Neural crest cell (in vitro differentiated cells): Measurements from ENCODE around the gene ATG3. TPM values are rescaled to one million over a fixed set of nuclear protein-coding genes. Genes with fewer than 3 reads are reported as not detected.
A peak's percentile ranks its signal among the peaks of the same experiment; 100 is the strongest.

Source experiments
- DNase-seq: peaks from one replicate; pipeline ENCODE4 v3.0.0; 2021; ENCODE audit warnings: low read depth, mixed read lengths, low spot score
- H3K27ac Mint-ChIP-seq: one replicate; pipeline ENCODE4 v1.8.0; 2021; ENCODE audit warnings: mild to moderate bottlenecking, mixed read lengths; ENCODE audit not compliant: unreplicated experiment
- H3K27me3 Mint-ChIP-seq: 2 replicates; pipeline ENCODE4 v1.8.0; 2021; ENCODE audit warnings: low read depth, mild to moderate bottlenecking, mixed read lengths
- H3K36me3 Mint-ChIP-seq: 2 replicates; pipeline ENCODE4 v1.8.0; 2021; ENCODE audit warnings: low read depth, mild to moderate bottlenecking, mixed read lengths
- H3K4me1 Mint-ChIP-seq: 2 replicates; pipeline ENCODE4 v1.8.0; 2021; ENCODE audit warnings: mixed read lengths
- H3K4me3 Mint-ChIP-seq: one replicate; pipeline ENCODE4 v1.8.0; 2021; ENCODE audit warnings: mild to moderate bottlenecking, mixed read lengths
- H3K9me3 Mint-ChIP-seq: 2 replicates; pipeline ENCODE4 v1.8.0; 2021; ENCODE audit warnings: mixed read lengths
- CTCF ChIP-seq: fragments of 200-600 bp; sonication (generic); conservative IDR thresholded peaks from 2 replicates; pipeline ENCODE4 v1.5.0; 2021; ENCODE audit warnings: antibody characterized with exemption, mild to moderate bottlenecking
- total RNA-seq: library from RNA; stranded (reverse); gene quantifications from 2 replicates; pipeline ENCODE4 v1.2.1, GENCODE V29; 2021

ATG3 gene
- total RNA-seq, 1 donor from 2014 or later: 46.1 TPM

- TF ChIP-seq CTCF: no peak
- H3K9me3 Mint-ChIP-seq: peaks cover 21% of the 10 kb centered on the region
- no peaks in the 10 kb centered on the region for H3K27me3 Mint-ChIP-seq
- H3K4me3 Mint-ChIP-seq: no peak overlapping the region
- peaks cover 9% of the 10 kb centered on the region for H3K4me1 Mint-ChIP-seq
- H3K27ac Mint-ChIP-seq: no peak overlapping the region
- DNase-seq: no peak
- peaks cover 7% of the 10 kb centered on the region for H3K36me3 Mint-ChIP-seq
These were observed 55.9 kb downstream of the ATG3 start for GRCh38 chr3:112505907-112506306.

GRCh38 chr3:112504123-112504522 lies 57.6 kb downstream of the ATG3 start:
- Mint-ChIP-seq H3K4me3 (no peak overlapping the region), H3K36me3 (peaks cover 7% of the 10 kb centered on the region), H3K27me3 (no peaks in the 10 kb centered on the region), H3K4me1 (peaks cover 26% of the 10 kb centered on the region), H3K27ac (no peak overlapping the region), H3K9me3 (peaks cover 19% of the 10 kb centered on the region)
- no peak for DNase-seq
- no peak for TF ChIP-seq CTCF

DNA sequence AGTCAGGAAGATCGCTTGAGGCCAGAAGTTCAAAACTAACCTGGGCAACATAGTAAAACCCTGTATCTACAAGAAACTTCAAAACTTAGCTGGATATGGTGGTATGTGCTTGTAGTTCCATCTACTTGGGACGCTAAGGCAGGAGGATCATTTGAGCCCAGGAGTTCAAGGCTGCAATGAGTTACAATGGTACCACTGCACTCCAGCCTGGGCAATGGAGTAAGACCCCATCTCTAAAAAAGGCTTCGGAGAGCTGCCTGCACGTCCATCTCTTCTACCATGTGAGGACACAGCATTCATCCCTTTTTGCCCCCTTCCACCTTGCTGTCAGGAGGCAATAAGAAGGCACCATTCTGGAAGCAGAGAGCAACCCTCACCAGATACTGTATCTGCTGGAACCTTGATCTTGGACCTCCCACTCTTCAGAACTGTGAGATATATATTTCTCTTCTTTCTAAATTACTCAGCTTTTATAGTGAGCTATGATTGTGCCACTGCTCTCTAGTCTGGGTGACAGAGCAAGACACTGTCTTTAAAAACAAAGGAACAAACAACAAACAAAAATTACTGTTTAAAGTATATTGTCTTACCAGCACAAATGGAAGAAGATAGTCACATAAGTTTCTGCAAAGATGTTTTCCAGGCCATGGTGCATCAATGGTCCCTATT lies 58.3 kb downstream of the ATG3 start:
- DNase-seq: no peak
- H3K36me3 Mint-ChIP-seq: peaks cover 7% of the 10 kb centered on the region

DNA sequence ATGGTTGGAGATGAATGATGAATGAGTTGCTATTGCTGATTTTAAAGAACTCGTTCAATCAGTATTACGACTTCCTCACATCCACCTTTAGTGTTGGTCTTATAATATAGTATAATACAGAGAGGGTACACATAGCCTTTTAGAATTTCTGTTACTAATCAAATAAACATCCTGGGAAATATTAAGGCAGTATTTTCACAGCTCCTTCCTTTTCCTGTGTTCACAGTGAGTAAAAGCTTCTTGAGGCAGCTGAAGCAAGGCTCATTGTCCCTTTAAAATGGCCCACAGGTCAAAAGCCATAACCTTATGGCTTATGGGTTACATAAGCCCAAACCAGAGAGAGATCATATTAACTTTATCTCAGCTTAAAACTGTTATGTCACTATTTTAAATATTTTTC lies 61.1 kb downstream of the ATG3 start:
- H3K4me1 Mint-ChIP-seq: peaks cover 40% of the 10 kb centered on the region
- TF ChIP-seq CTCF: no peak
- no peaks in the 10 kb centered on the region for H3K27me3 Mint-ChIP-seq
- no peak for DNase-seq
- H3K4me3 Mint-ChIP-seq: peak overlapping the region; percentile 29
- H3K27ac Mint-ChIP-seq: peak overlapping the region; percentile 54
- H3K36me3 Mint-ChIP-seq: no peaks in the 10 kb centered on the region
- peaks cover 12% of the 10 kb centered on the region for H3K9me3 Mint-ChIP-seq

More for the DNA sequence above, 58.3 kb downstream of the ATG3 start:
- Mint-ChIP-seq H3K27ac (peak overlapping the region; percentile 44), H3K4me1 (peaks cover 33% of the 10 kb centered on the region), H3K9me3 (peaks cover 19% of the 10 kb centered on the region), H3K4me3 (no peak overlapping the region), H3K27me3 (no peaks in the 10 kb centered on the region)
- no peak for TF ChIP-seq CTCF

DNA sequence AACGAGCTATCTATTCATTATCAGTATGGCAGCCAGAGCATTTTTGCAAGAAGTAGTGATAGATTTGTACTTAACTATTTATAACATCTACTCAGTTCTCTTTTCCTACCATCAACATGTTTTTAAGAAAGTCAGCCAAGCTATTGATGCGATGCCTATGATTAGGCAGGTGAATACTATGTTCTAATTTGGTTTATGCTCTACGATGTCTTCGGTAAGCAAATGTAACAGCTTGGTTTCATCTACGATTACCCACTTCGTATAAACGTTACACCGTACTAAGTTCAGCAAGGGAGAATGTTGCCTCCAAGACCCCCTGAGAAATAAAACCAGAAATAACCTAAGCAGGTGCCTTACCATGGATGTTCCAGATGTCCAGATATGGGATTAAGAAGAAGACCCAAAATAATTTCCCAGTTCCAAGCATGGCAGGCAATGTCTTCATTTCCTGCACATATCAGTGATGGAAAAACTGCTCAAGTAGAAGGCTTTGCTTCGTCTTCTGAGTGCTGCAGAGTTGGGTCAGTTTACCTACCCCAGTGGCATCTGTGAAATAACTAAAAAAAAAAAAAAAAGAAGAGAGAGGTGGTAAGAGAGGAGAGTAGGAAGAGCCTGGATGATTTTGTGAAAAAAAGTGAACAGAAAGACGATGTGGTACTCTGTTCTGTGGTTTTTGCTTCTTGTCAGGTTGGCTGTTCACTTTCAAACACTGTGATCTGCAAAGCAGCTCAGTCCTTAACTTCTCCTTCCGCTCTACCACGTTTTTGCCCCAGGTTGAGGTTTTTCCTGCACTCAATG lies 62.6 kb downstream of the ATG3 start, which contains the start of gene BTLA:
TSS of gene BTLA (minus strand) at position 559 of the 798 bp plus-strand sequence. CDS start at position 445, 114 bp downstream.
- Mint-ChIP-seq H3K9me3 (peaks cover 16% of the 10 kb centered on the region), H3K36me3 (peaks cover 4% of the 10 kb centered on the region), H3K27me3 (no peaks in the 10 kb centered on the region), H3K4me1 (peaks cover 40% of the 10 kb centered on the region), H3K4me3 (no peak within 1 kb of the TSS), H3K27ac (no peak within 1 kb of the TSS)
- no peak for DNase-seq
- no peak for TF ChIP-seq CTCF
